ENCODE results near the gene PALD1.

DNA sequence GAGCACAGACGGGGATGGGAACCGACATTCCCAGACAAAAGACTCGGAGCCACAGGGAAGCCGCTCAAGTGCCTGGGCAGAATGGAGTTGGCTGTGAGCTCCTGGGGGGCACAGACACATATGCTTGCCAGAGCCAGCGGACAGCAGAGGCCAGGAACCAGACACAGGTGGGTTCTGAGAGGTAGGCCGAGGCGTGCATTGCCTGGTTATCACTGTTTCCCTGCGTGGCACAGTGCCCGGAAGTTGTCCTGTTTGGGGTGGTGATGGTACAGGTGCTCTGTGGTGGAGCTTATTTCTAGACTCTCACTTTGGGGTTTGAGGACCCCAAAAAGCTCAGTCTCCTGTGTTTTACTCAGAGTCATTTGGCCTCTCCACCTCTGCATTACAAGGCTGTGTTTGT is 2.5 kb downstream of the PALD1 start:
- TF ChIP-seq CTCF (conservative IDR thresholded peaks at IDR 0.05 in 1 of 2, IDR thresholded peaks at IDR 0.05 in 1 of 2; ENCODE audit: low read depth in 1 of 2, low read length in 2 of 2) (no peak), EZH2 (IDR thresholded peaks at IDR 0.05; ENCODE audit: low read length, missing control alignments) (no peak)

All from fibroblast of lung (primary cell).